ENCODE data around the gene YOD1.

DNA sequence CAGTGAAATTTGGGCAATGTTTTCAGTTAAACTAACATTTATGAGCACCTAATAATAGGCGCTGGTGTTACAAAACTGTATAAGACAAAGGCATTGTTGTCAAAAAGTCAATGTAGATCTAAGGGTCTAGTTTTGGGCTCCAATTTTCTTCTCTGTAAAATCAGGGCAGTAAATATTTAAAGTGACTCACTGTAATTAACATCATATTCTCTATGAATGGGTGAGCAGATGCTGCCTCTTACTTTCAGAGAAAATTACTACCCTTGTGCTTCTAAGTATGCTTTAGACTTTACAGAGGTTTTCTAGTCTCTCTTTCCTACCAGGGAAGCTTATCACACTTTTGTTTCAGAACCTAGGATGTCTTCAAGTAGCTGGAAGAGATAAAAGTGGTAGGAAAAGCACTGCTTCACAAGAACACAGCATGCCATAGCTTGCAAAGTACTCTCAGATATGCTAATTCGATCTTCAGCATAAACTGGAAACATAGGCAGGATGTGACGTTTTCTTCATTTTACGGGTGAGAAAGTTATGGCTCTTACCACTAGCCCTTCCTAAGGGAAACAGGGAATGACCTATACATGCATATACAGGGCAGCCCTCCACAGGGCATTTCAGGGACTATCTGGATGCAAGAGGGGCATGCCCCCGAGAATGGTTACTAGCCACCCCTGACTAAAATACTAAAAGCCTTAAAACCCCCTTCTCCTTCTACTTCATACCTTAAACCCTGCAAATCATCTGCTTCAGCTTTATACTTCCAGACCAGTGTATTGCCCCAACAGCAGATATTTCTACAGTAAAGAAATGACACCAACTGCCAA lies 21.1 kb downstream of the YOD1 start:
- no peak for TF ChIP-seq POLR2A (IDR thresholded peaks at IDR 0.05)
- TF ChIP-seq, protein P1, sequence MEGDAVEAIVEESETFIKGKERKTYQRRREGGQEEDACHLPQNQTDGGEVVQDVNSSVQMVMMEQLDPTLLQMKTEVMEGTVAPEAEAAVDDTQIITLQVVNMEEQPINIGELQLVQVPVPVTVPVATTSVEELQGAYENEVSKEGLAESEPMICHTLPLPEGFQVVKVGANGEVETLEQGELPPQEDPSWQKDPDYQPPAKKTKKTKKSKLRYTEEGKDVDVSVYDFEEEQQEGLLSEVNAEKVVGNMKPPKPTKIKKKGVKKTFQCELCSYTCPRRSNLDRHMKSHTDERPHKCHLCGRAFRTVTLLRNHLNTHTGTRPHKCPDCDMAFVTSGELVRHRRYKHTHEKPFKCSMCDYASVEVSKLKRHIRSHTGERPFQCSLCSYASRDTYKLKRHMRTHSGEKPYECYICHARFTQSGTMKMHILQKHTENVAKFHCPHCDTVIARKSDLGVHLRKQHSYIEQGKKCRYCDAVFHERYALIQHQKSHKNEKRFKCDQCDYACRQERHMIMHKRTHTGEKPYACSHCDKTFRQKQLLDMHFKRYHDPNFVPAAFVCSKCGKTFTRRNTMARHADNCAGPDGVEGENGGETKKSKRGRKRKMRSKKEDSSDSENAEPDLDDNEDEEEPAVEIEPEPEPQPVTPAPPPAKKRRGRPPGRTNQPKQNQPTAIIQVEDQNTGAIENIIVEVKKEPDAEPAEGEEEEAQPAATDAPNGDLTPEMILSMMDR (IDR thresholded peaks at IDR 0.05): no peak
